H1 (cell line): Measurements from ENCODE around the gene SIRT3. TPM values are rescaled to one million over a fixed set of nuclear protein-coding genes. Genes with fewer than 3 reads are reported as not detected.

Experiments used
- CTCF ChIA-PET: fragments of 300-600 bp; sonication (Branson Sonifier 250); formaldehyde crosslinking; loops from one replicate; lab custom pipeline; 2021; ENCODE audit not compliant: partially characterized antibody; lab: Charles Lee
- POLR2A ChIA-PET: fragments of 300-600 bp; sonication (Branson Sonifier 250); formaldehyde crosslinking; loops from one replicate; lab custom pipeline; 2021; ENCODE audit warnings: inconsistent platforms; ENCODE audit not compliant: partially characterized antibody; lab: Charles Lee
- DNase-seq, 2 experiments: peaks; one replicate each; pipeline versions ENCODE4 v3.0.0 to v3.0.0-alpha.2; 2010 to 2022; ENCODE audit warnings: low spot score in 2 of 2, low read depth in 1 of 2, mixed read lengths in 1 of 2
- FAIRE-seq: peaks from 2 replicates; lab custom pipeline; 2011; peaks lifted over from hg19 to GRCh38; lab: Jason Lieb, UNC
- H2AFZ ChIP-seq: 2 replicates; pipeline ENCODE4 v1.8.1; 2012; ENCODE audit warnings: low read length, inconsistent platforms
- H2AK5ac ChIP-seq: 2 replicates; pipeline ENCODE4 v1.6.1; 2013; ENCODE audit warnings: low read depth, low read length
- H2BK120ac ChIP-seq: replicated peaks from 2 replicates; pipeline ENCODE3; 2013; ENCODE audit warnings: low read depth, low read length, inconsistent platforms
- H2BK12ac ChIP-seq: 2 replicates; pipeline ENCODE4 v1.6.1; 2013; ENCODE audit warnings: low read depth, low read length
- H2BK15ac ChIP-seq: 2 replicates; pipeline ENCODE4 v1.6.1; 2013; ENCODE audit warnings: low read length
- H2BK20ac ChIP-seq: 2 replicates; pipeline ENCODE4 v1.6.1; 2013; ENCODE audit warnings: low read length
- H2BK5ac ChIP-seq: 2 replicates; pipeline ENCODE4 v1.6.1; 2013; ENCODE audit warnings: low read depth, low read length
- H3K14ac ChIP-seq: 2 replicates; pipeline ENCODE4 v1.6.1; 2013; ENCODE audit warnings: inconsistent platforms; ENCODE audit not compliant: insufficient read length
- H3K18ac ChIP-seq: 2 replicates; pipeline ENCODE4 v1.6.1; 2013; ENCODE audit warnings: low read length; ENCODE audit errors: extremely low read depth
- H3K23ac ChIP-seq: 2 replicates; pipeline ENCODE4 v1.6.1; 2013; ENCODE audit warnings: inconsistent platforms; ENCODE audit not compliant: insufficient read length
- H3K23me2 ChIP-seq: 2 replicates; pipeline ENCODE4 v1.6.1; 2013; ENCODE audit warnings: low read depth, low read length
- H3K27ac ChIP-seq: 2 replicates; pipeline ENCODE4 v1.6.1; 2011; ENCODE audit warnings: low read depth, low read length, inconsistent platforms
- H3K27me3 ChIP-seq, 4 experiments: replicated peaks in 1 of 4; 1 replicate in 1 of 4; 2 replicates in 3 of 4; pipeline versions ENCODE4 v1.6.1 to v1.8.1; 2011 to 2013; ENCODE audit warnings: low read length in 3 of 4, mild to moderate bottlenecking in 3 of 4, inconsistent platforms in 2 of 4, mixed read lengths in 2 of 4, moderate library complexity in 1 of 4; ENCODE audit not compliant: control insufficient read depth in 3 of 4, insufficient read depth in 3 of 4; ENCODE audit errors: extremely low read depth in 1 of 4
- H3K36me3 ChIP-seq, 4 experiments: 2 replicates each; pipeline versions ENCODE4 v1.6.1 to v1.8.1; 2011 to 2013; ENCODE audit warnings: mild to moderate bottlenecking in 4 of 4, low read length in 3 of 4, moderate library complexity in 2 of 4, control low read depth in 1 of 4, inconsistent platforms in 1 of 4; ENCODE audit not compliant: insufficient read depth in 4 of 4, control insufficient read depth in 2 of 4
- H3K4ac ChIP-seq: replicated peaks from 2 replicates; pipeline ENCODE3; 2013; ENCODE audit warnings: low read length, low read depth, mixed read lengths, inconsistent platforms; ENCODE audit not compliant: insufficient read length
- H3K4me1 ChIP-seq, 4 experiments: replicated peaks in 1 of 4; 1 replicate in 1 of 4; 2 replicates in 3 of 4; pipeline versions ENCODE4 v1.6.1 to v1.8.1; 2011 to 2013; ENCODE audit warnings: low read length in 3 of 4, inconsistent platforms in 2 of 4, mixed read lengths in 1 of 4; ENCODE audit not compliant: insufficient read depth in 4 of 4, control insufficient read depth in 3 of 4
- H3K4me2 ChIP-seq, 2 experiments: 2 replicates each; pipeline versions ENCODE4 v1.6.1 to v1.8.1; 2011 to 2013; ENCODE audit warnings: low read depth in 2 of 2, low read length in 2 of 2, control low read depth in 1 of 2, inconsistent platforms in 1 of 2, mild to moderate bottlenecking in 1 of 2; ENCODE audit not compliant: insufficient read depth in 1 of 2
- H3K4me3 ChIP-seq, 4 experiments: fragments of 200-600, 300-600 bp in 1 of 4; sonication (generic), shearing (Covaris generic), sonication (Bioruptor Twin) in 1 of 4; 2 replicates each; pipeline versions ENCODE4 v1.5.1 to v1.8.1; 2011 to 2016; ENCODE audit warnings: low read length in 4 of 4, low read depth in 3 of 4, control low read depth in 2 of 4, inconsistent platforms in 2 of 4, mild to moderate bottlenecking in 2 of 4, mixed read lengths in 1 of 4, moderate library complexity in 1 of 4; ENCODE audit not compliant: insufficient read depth in 2 of 4; ENCODE audit errors: extremely low read depth in 1 of 4
- H3K56ac ChIP-seq: replicated peaks from 2 replicates; pipeline ENCODE3; 2013; ENCODE audit warnings: low read depth, mild to moderate bottlenecking, mixed read lengths, low read length, inconsistent platforms; ENCODE audit not compliant: insufficient read length
- H3K79me1 ChIP-seq: 2 replicates; pipeline ENCODE4 v1.6.1; 2013; ENCODE audit warnings: low read depth, low read length, control low read depth
- H3K79me2 ChIP-seq, 2 experiments: 2 replicates each; pipeline versions ENCODE4 v1.6.1 to v1.8.1; 2012 to 2013; ENCODE audit warnings: low read length in 2 of 2, mild to moderate bottlenecking in 2 of 2, inconsistent platforms in 1 of 2; ENCODE audit not compliant: insufficient read depth in 2 of 2, control insufficient read depth in 1 of 2
- H3K9ac ChIP-seq, 4 experiments: replicated peaks in 1 of 4; 1 replicate in 1 of 4; 2 replicates in 3 of 4; pipeline versions ENCODE4 v1.6.1 to v1.8.1; 2011 to 2013; ENCODE audit warnings: low read depth in 3 of 4, low read length in 3 of 4, control low read depth in 2 of 4, mild to moderate bottlenecking in 2 of 4, moderate library complexity in 2 of 4, inconsistent platforms in 1 of 4; ENCODE audit errors: extremely low read depth in 1 of 4
- H3K9me3 ChIP-seq, 2 experiments: 2 replicates each; pipeline versions ENCODE4 v1.6.1 to v1.8.1; 2012 to 2013; ENCODE audit warnings: mild to moderate bottlenecking in 2 of 2, moderate library complexity in 2 of 2, control low read depth in 1 of 2, inconsistent platforms in 1 of 2, low read depth in 1 of 2, low read length in 1 of 2, mixed read lengths in 1 of 2; ENCODE audit not compliant: insufficient read depth in 2 of 2
- H4K20me1 ChIP-seq, 2 experiments: replicated peaks in 1 of 2; 2 replicates each; pipeline versions ENCODE3 to v1.8.1; 2011 to 2013; ENCODE audit warnings: inconsistent platforms in 2 of 2, low read length in 2 of 2, mild to moderate bottlenecking in 1 of 2; ENCODE audit not compliant: insufficient read depth in 2 of 2, control insufficient read depth in 1 of 2
- H4K5ac ChIP-seq: 2 replicates; pipeline ENCODE4 v1.6.1; 2013; ENCODE audit warnings: low read length, low read depth, mixed read lengths, inconsistent platforms; ENCODE audit not compliant: insufficient read length
- H4K8ac ChIP-seq: 2 replicates; pipeline ENCODE4 v1.8.0; 2013; ENCODE audit warnings: mild to moderate bottlenecking, moderate library complexity, low read length, inconsistent platforms; ENCODE audit not compliant: insufficient read depth; ENCODE audit errors: extremely low read depth
- H4K91ac ChIP-seq: replicated peaks from 2 replicates; pipeline ENCODE3; 2013; ENCODE audit warnings: low read length, mixed read lengths, inconsistent platforms; ENCODE audit not compliant: insufficient read length
- BACH1 ChIP-seq: IDR thresholded peaks from 2 replicates; pipeline ENCODE4 v1.6.1; 2012; ENCODE audit warnings: low read length, improper control_type of control experiment
- CHD1 ChIP-seq: IDR thresholded peaks from 2 replicates; pipeline ENCODE4 v1.6.1; 2012; ENCODE audit warnings: low read depth, low read length, improper control_type of control experiment
- CHD2 ChIP-seq: IDR thresholded peaks from 2 replicates; pipeline ENCODE4 v1.6.1; 2012; ENCODE audit warnings: low read length, improper control_type of control experiment
- CTBP2 ChIP-seq: IDR thresholded peaks from 2 replicates; pipeline ENCODE4 v1.7.0; 2011; ENCODE audit warnings: borderline replicate concordance, mild to moderate bottlenecking, moderate library complexity, mixed read lengths, low read length; ENCODE audit not compliant: insufficient read depth, insufficient read length
- KDM1A ChIP-seq: fragments of 200-600, 300-600 bp; sonication (generic); IDR thresholded peaks from 2 replicates; pipeline ENCODE4 v1.7.1; 2016; ENCODE audit warnings: mild to moderate bottlenecking, low read length, borderline replicate concordance
- KDM4A ChIP-seq: IDR thresholded peaks from one replicate; pipeline ENCODE4 v1.7.1; 2012; ENCODE audit warnings: low read depth, mild to moderate bottlenecking, moderate library complexity, low read length, inconsistent platforms; ENCODE audit not compliant: severe bottlenecking
- MAFK ChIP-seq: IDR thresholded peaks from 2 replicates; pipeline ENCODE4 v1.6.1; 2012; ENCODE audit warnings: low read depth, mild to moderate bottlenecking, improper control_type of control experiment, low read length
- POLR2A ChIP-seq, 2 experiments: IDR thresholded peaks; 1 replicate in 1 of 2; 2 replicates in 1 of 2; pipeline ENCODE4 v1.6.1; 2011; ENCODE audit warnings: low read depth in 2 of 2, low read length in 2 of 2, mild to moderate bottlenecking in 2 of 2; ENCODE audit errors: control extremely low read depth in 1 of 2
- RBBP5 ChIP-seq: IDR thresholded peaks from 2 replicates; pipeline ENCODE4 v1.7.1; 2012; ENCODE audit warnings: low read depth, mild to moderate bottlenecking, inconsistent platforms, low read length, moderate library complexity, borderline replicate concordance
- TEAD4 ChIP-seq: IDR thresholded peaks from 2 replicates; pipeline ENCODE4 v1.6.1; 2012; ENCODE audit warnings: low read depth, low read length, inconsistent platforms, mixed read lengths
- ZNF274 ChIP-seq: IDR thresholded peaks from 2 replicates; pipeline ENCODE4 v1.7.0; 2012; ENCODE audit warnings: low read length, borderline replicate concordance; ENCODE audit errors: extremely low read depth
- WGBS, 2 experiments: shearing (Covaris generic) in 1 of 2; methylation state at CpG; one replicate each; pipeline versions ENCODE4 v1.1.6 to v1.1.7; 2013 to 2015; ENCODE audit warnings: low lambda C conversion rate in 2 of 2, mixed read lengths in 2 of 2, inconsistent platforms in 1 of 2, low coverage in 1 of 2, missing lambda C conversion rate in 1 of 2; ENCODE audit not compliant: insufficient replicate concordance in 2 of 2, insufficient coverage in 1 of 2, insufficient read length in 1 of 2; ENCODE audit errors: extremely low coverage in 1 of 2, missing lambda C conversion rate in 1 of 2; 5-methylcytosine and 5-hydroxymethylcytosine counted together
- polyA plus RNA-seq, 7 experiments: library from polyadenylated mRNA; depleted of rRNA in 3 of 7; stranded (reverse) in 5 of 7; unstranded in 2 of 7; fragments of >200 nt in 5 of 7; fragments of 200-250 nt in 2 of 7; gene quantifications; 1 replicate in 5 of 7; 2 replicates in 1 of 7; 4 replicates in 1 of 7; pipeline versions ENCODE4 v1.2.1 to v1.2.3, GENCODE V29; 2011 to 2013; ENCODE audit warnings: missing spikeins in 2 of 7, mixed read lengths in 2 of 7
- total RNA-seq: library from RNA; stranded (reverse); fragmentation: NEBNext Ultra II Directional; extraction: Animal tissue kit (Norgen Biotek cat#: 25700); gene quantifications from 2 replicates; pipeline ENCODE4 v1.2.1, GENCODE V29; 2021

SIRT3 gene
- total and polyA plus RNA-seq, 2 of the 8 experiments (the other 6 are each of a cell fraction or from before 2014, with no cell fraction given): 14.3 to 21.6 TPM

DNA sequence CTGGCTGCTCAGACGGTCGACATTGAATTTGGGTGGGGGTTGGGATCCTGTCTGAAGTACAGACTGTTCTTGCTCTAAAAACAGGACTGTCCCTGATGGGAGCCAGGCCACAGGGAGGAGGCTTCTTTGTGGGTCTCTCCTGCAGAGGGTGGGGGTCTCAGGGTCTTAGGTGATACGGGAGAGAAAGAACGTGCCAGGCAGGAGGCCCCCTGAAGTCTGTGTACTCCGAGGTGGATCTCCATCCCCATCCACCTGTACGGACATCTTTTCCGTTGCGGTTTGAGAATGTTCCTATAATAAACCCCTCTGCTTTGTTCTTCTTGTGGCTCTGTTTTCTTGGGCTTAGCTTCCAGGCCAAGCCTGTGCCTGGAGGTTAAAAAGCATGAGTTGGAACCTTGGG lies 16.5 kb upstream of the SIRT3 start:
- H3K79me2 ChIP-seq: no peaks in the 10 kb centered on the region
- no peak overlapping the region for H3K18ac ChIP-seq
- H3K23ac ChIP-seq: no peak overlapping the region
- TF ChIP-seq POLR2A (IDR thresholded peaks at IDR 0.05; ENCODE audit: control extremely low read depth in 1 of 2, low read depth in 2 of 2, low read length in 2 of 2) (no peak), BACH1 (no peak), KDM4A (no peak), CTBP2 (no peak), ZNF274 (no peak), MAFK (no peak), CHD1 (no peak), RBBP5 (no peak), CHD2 (no peak), KDM1A (no peak), TEAD4 (no peak)
- no peaks in the 10 kb centered on the region for H3K79me1 ChIP-seq
- no peak overlapping the region for H3K4ac ChIP-seq
- CTCF ChIA-PET: interaction anchor here (0.7 to 9.8 kb wide), 12 partner anchors 12 to 140 kb away, joined by 3 to 212 read pairs (median 32); partner anchors contain the start of genes B4GALNT4, IFITM2, NLRP6 and PGGHG
- H4K5ac ChIP-seq: no peak overlapping the region
- H2BK5ac ChIP-seq: no peak overlapping the region
- no peak overlapping the region for H4K91ac ChIP-seq
- H3K23me2 ChIP-seq: peaks cover 8% of the 10 kb centered on the region
- POLR2A ChIA-PET: interaction anchor here (0.9 to 3.1 kb wide), 6 partner anchors 9 to 111 kb away, joined by 3 to 9 read pairs (median 4); no protein-coding TSS in a partner anchor
- no peaks in the 10 kb centered on the region for H4K20me1 ChIP-seq
- no peak overlapping the region for H4K8ac ChIP-seq
- H2BK120ac ChIP-seq: no peak overlapping the region
- H3K9ac ChIP-seq: no peak overlapping the region
- H3K4me3 ChIP-seq: no peak overlapping the region
- no peak overlapping the region for H2AK5ac ChIP-seq
- H3K27me3 ChIP-seq: no peaks in the 10 kb centered on the region; a peak in 1 of 7 replicates
- no peak overlapping the region for H2BK20ac ChIP-seq
- H3K27ac ChIP-seq: no peak overlapping the region
- no peak overlapping the region for H2BK15ac ChIP-seq
- WGBS, 2 experiments: 86% methylated on average over 8 of the region's 8 CpGs; no CpG with 5 or more reads in 1 of the 2 experiments
- no peak overlapping the region for H2BK12ac ChIP-seq
- H3K36me3 ChIP-seq: peaks cover 17 to 39% (median 29%) of the 10 kb centered on the region in 4 experiments
- no peak overlapping the region for H3K14ac ChIP-seq
- no peak overlapping the region for H2AFZ ChIP-seq
- H3K56ac ChIP-seq: no peak overlapping the region
- DNase-seq (no peak), FAIRE-seq (no peak)
- no peaks in the 10 kb centered on the region for H3K4me1 ChIP-seq
- H3K4me2 ChIP-seq: no peak overlapping the region
- no peaks in the 10 kb centered on the region for H3K9me3 ChIP-seq
